Stimulated activated naive CD4-positive, alpha-beta T cell treated with Interleukin-2 at 50 U/mL for 16 hours (primary cell): ENCODE measurements around the gene SLC24A4.

Experiments used
- DNase-seq: peaks from one replicate; lab custom pipeline; 2025; lab: John Stamatoyannopoulos, UW

The SLC24A4 gene

DNA sequence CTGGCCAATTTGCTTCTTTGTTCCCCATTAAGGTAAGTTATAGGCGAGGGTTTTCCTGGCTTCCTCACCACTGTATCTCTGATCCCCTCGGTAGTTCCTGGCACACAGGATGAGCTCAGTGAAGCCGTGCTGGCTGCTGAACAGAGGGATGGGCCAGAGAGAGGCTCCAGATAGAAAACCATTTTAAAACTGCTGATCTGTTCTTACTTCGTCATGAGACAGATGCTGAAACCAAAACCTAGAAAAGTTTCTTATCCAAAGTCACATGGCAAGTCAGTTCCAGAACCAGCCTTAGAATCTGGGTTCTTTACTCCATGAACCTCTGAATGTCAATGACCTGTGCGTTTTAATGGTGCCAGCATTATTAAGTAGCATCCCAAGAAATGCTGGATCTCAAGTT lies 114.3 kb downstream of the SLC24A4 start:
- DNase-seq, result no peak

- DNase-seq, result no peak
Measured at GRCh38 chr14:92437729-92438285, 114.8 kb downstream of the SLC24A4 start.

DNA sequence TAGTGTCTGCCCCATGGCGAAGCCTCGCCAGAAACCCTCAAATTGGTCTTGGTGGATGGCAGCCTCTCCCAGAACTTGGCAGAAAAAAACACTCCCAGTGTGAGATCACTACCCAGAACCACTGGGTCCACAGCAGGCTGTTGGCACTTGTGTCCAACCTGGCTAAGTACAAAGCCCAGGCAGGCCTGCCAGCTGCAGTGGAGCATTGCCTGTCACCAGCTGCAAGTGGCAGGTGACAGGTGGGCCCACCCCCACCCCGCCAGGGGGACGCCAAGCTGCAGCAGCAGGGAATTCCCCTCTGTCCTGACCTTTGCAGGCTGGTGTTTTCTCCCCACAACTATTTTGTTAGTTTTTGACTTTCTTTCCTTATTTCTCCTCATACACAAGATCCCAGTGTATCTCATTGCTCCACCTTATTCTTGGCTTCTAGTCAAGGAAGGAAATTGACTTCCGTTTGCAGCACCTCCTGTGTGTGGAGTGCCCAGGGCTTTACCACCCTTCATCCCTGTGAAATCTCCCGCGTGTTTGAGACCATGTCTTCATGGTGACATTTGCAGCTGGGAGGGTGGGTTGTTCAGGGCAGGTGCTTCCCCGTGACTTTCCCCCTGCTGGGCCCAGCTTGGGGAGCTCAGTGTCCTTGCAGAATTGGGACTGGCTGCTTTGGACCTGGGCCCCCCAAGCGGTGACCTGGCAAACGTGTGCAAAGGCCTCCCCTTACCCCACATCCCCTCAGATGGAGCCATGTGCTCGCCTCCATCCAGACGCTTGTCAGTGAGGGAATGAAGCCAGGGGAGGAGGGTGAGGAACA lies 116.8 kb downstream of the SLC24A4 start:
- DNase-seq, result no peak

DNA sequence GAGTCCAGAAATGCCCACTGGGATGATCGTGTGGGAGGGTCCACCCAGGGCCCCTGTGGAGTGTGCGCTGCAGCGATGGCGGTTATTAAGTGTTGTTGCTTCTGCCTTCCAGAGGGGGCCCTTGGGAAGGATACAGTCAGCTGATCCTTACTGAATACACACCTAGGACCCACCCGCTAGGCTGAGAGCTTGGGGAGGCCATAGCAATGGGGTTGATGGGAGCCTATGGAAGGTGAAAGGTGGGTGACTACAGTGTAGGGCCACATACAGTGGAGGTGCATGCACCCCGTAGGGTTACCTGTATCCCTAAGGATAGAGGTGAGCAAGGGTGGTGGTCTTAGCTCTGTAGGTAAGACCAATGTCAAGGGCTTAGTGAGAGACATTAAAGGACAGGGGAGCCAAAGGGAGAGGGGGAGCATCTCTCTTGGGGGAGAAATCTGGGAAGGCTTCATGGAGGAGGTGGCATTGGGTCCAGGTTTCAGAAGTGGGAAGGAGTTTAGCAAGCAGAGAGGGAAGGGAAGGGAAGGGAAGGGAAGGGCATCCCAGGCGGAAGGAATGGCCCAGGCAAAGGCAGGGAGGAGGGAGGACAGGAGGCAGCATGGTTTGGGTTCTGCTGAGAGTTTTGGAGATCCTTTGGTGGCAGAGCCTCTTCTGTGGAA lies 117.5 kb downstream of the SLC24A4 start:
- DNase-seq, result no peak

GRCh38 chr14:92441751-92442504 lies 119.0 kb downstream of the SLC24A4 start:
- no peak for DNase-seq

DNA sequence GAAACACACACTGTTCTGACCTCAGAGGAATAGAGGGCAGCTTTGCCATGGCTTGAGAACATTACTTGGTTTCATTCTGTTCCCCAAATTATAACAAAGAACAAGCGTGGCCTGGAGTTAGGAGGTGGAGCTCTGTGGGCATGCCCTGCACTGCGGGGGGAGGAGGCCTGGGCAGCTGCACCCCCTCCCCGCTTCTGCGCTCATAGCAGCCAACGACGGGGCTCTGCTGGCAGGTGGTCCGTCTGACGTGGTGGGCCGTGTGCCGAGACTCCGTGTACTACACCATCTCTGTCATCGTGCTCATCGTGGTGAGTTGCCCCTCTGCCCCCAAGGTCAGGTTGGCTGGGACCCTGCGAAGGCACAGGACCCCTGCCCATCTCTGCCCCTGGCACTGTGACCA lies 120.2 kb downstream of the SLC24A4 start:
- DNase-seq, result no peak

DNA sequence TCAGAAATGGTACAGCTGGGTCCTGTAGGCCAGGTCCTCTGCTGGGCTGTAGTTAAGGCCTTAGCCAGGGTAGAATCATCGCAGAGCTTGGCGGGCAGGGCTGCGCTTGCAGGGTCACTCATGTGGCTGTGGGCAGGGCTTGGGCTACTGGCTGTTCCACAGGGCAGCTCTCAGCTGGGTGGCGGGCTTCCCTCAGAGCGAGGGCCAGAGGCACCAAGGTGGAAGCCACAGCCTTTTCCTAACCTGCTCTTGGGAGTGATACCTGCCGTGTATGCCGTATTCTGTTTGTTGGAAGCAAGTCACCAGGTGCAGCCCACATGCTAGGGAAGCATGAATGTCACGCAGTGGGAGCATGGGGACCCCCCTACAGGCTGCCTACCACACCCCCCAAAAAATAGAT lies 120.8 kb downstream of the SLC24A4 start:
- DNase-seq, result no peak

- DNase-seq, result no peak
Measured at GRCh38 chr14:92446771-92447170, 123.8 kb downstream of the SLC24A4 start.

DNA sequence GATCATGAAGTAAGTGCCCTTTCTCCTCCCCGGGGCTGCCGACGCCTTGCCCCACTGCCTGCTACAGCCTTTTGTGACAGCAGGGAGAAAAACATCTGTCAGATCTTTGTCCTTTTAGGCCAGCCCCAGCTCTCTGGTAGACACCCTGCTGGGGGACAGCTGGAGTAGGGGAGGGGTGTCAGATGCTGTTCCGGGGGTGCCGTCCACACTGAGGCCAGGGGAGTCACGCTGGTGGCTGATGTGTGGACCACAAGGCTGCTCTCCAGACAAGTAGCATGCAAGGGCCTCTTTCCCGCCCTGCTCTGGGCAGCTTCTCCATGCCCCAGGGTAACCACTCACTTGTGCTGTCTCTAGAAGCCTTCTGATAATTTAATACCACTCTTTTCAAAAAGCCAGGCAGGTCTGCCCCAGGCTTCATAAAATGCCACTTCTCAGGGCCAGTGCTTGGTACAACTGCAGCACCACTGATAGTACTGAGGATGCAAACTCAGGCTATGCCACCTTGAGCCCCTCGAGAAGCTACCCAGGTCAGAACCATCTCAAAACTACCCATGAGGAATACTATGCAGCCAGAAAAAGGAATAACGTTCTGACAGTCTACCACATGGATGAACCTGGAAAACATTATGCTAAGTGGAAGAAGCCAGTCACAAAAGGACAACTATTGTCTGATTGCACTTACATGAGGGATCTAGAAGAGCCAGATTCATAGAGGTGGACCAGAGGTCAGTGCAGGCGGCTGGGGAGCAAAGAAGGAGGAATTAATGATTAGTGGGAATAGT lies 124.6 kb downstream of the SLC24A4 start:
- DNase-seq, result no peak

GRCh38 chr14:92448786-92449185 lies 125.8 kb downstream of the SLC24A4 start:
- DNase-seq, result no peak

- DNase-seq, result no peak
Measured at GRCh38 chr14:92449404-92450181, 126.6 kb downstream of the SLC24A4 start.

DNA sequence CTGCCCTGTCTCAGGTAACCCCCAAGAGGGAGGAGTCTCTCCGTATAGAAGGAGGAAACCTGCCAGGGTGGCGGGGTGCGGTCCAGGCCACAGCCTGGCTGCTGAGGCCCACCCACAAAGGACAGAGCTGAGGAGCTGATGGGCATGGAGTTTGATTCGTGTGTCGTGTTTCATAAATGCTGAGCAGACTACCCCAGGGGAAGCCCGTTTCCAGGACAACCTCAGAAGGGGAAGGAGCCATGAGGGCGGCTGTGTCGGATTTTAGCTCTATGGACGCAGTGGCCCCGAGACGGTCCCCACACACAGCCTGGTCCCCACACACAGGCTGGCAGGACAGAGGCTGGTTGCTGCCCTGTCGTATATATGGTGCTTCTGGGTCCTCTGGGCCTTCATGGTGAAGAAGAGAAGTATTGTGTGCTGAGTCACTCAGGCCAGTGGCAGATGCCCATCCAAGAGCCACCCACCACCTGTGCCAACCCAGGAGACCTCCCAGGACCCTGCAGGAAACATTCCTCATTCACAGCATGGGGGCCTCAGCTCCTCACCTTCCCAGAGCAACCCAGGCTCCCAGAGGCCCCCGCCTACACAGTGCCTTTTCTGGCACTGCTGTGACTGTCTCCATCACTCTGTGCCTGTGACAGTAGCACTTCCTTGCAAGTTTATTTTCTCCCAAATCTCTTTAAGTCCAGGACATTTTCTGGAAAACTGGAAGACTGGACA lies 127.5 kb downstream of the SLC24A4 start:
- no peak for DNase-seq

DNA sequence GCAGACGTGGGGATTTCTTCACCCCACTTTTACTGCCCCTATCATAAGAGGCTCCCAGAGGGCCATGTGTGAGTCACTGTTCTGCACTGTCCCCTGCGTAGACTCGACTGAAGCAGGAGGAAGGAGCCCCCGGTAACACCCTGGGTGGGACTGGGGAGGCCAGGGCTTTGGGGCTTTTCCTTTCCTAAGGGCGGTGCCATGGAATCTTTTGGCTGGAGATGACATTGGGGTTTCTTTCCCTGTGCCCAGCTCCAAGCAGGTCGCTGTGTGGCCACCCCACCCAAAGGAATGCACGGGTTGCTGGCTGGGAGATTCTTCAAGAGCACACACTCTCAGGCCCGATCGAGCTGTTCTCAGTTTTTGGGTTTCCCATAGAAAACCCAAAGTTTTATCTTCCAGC lies 128.3 kb downstream of the SLC24A4 start:
- DNase-seq, result no peak

DNA sequence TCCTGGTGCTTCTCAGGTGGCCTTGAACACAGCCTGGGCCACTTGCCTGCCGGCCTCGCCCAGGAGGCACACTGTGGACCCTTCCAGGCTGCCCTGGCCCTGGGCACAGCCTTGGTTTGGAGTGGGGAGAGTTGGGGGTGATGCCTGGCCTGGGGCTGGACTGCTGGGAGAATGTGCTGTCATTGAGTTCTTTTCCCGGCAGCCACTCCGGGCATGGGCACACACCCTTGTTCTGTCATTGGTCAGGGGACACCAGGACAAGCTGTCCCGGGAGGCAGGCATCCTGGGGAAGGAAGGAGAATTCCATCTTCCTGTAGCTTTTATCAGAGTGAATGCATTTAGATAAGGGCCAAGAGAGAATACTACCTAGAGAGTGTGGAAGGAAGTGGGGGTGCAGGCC lies 128.8 kb downstream of the SLC24A4 start:
- DNase-seq, result no peak

- DNase-seq, result no peak
Measured at GRCh38 chr14:92452471-92452870, 129.5 kb downstream of the SLC24A4 start.

DNA sequence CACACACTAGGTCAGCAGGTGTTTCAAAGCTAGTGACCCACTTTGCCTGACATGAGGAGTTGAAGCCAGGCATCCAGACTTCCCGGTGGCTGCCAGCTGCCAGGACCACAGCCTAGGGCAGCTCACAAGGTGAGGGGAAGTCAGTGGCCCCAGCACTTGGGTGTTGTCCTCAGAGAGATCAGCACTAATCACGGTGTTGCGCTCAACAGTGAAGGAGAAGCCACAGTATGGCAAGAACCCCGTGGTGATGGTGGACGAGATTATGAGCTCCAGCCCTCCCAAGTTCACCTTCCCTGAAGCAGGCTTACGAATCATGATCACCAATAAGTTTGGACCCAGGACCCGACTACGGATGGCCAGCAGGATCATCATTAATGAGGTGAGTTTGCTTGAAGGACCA lies 130.7 kb downstream of the SLC24A4 start:
- DNase-seq, result no peak

- DNase-seq, result no peak
Measured at GRCh38 chr14:92455231-92455630, 132.3 kb downstream of the SLC24A4 start.

DNA sequence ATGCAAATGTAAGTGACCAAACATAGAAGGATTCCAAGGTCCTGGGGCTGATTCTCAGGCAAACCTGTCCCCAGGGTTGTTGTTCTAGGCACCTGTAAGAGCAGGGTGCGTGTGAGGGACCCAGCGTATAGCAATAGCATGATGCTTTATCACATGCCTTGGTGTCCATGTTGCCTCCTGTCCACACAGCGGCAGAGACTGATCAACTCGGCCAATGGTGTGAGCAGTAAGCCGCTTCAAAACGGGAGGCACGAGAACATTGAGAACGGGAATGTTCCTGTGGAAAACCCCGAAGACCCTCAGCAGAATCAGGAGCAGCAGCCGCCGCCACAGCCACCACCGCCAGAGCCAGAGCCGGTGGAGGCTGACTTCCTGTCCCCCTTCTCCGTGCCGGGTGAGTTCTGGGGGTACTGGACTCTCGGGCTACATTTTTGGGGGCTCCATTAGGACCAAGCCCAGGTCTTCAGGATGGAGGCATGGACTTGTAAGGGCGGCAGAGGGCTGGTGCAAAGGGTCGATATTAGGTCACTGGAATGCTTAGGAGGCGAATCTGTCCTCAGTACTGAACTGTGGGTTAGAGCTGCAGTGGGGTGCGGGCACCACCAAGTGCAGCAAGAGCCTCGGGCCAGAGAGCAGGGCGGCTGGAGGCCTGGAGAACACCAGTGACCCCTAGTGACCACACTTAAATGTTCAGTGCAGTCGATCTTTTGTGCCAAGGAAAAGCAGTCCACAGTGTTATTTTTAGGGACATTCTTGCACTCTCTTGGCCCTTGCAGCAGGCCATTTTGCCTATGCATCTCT lies 133.4 kb downstream of the SLC24A4 start:
- no peak for DNase-seq

- DNase-seq, result no peak
Measured at GRCh38 chr14:92457016-92457565, 134.1 kb downstream of the SLC24A4 start.
